Heart left ventricle (tissue), 16 donors: ENCODE data around the gene WDR82. TPM values are rescaled to one million over a fixed set of nuclear protein-coding genes. Genes with fewer than 3 reads are reported as not detected.

ENCODE experiments used
- ATAC-seq, 4 donors: fragments of 200-7000 bp; cut with Tn5 transposase; one replicate each; pipeline ENCODE4 v1.9.1; 2020 to 2022; ENCODE audit warnings: moderate library complexity in 4 of 4, mild to moderate bottlenecking in 3 of 4, moderate number of reproducible peaks in 1 of 4
- DNase-seq, 5 donors: peaks; one replicate each; pipeline ENCODE4 v3.0.0-alpha.2; 2020
- H3K27ac ChIP-seq, 12 donors: fragments of 200-600 bp; sonication (generic) in 4 of 12; one replicate each; pipeline versions ENCODE4 v1.5.0 to v1.8.0; 2016 to 2022; ENCODE audit warnings: mild to moderate bottlenecking in 2 of 12
- H3K27me3 ChIP-seq, 9 donors: fragments of 200-600 bp; sonication (generic) in 2 of 9; one replicate each; pipeline versions ENCODE4 v1.5.1 to v1.8.0; 2016 to 2022; ENCODE audit warnings: mild to moderate bottlenecking in 3 of 9
- H3K36me3 ChIP-seq, 9 donors: fragments of 200-600 bp; sonication (generic) in 2 of 9; one replicate each; pipeline versions ENCODE4 v1.5.0 to v1.8.0; 2018 to 2022; ENCODE audit warnings: mild to moderate bottlenecking in 2 of 9
- H3K4me1 ChIP-seq, 12 donors: fragments of 200-600 bp; sonication (generic) in 4 of 12; one replicate each; pipeline versions ENCODE4 v1.5.0 to v1.8.0; 2016 to 2022; ENCODE audit warnings: mild to moderate bottlenecking in 3 of 12
- H3K4me3 ChIP-seq, 12 donors: fragments of 200-600 bp; sonication (generic) in 4 of 12; one replicate each; pipeline versions ENCODE4 v1.5.0 to v1.8.0; 2017 to 2022; ENCODE audit warnings: mild to moderate bottlenecking in 9 of 12, moderate library complexity in 4 of 12
- H3K9me3 ChIP-seq, 12 donors: fragments of 200-600 bp; sonication (generic) in 4 of 12; one replicate each; pipeline versions ENCODE4 v1.5.0 to v1.8.0; 2016 to 2022; ENCODE audit warnings: mild to moderate bottlenecking in 1 of 12
- POLR2A ChIP-seq, 2 donors: fragments of 450-650 bp; IDR thresholded peaks; one replicate each; pipeline ENCODE4 v1.6.1; 2017; ENCODE audit warnings: antibody characterized with exemption in 2 of 2, mild to moderate bottlenecking in 2 of 2, moderate library complexity in 2 of 2
- WGBS, 4 donors: extraction: QIAGEN DNeasy Blood & Tissue Kit in 2 of 4; methylation state at CpG; one replicate each; pipeline versions ENCODE4 v1.1.5 to v1.1.7; 2013 to 2018; 5-methylcytosine and 5-hydroxymethylcytosine counted together
- intact Hi-C, 10 donors: fragments of 100-400 bp; cut with DNase I; formaldehyde crosslinking; loops; one replicate each; pipeline versions ENCODE4 v1.11.1 to v1.14.2; 2022
- polyA plus RNA-seq, 2 donors: library from polyadenylated mRNA; stranded (reverse); fragments of 200-250 nt; gene quantifications; one replicate each; pipeline ENCODE4 v1.2.3, GENCODE V29; 2013
- total RNA-seq, 9 donors: library from RNA; depleted of rRNA in 2 of 9; stranded (reverse); fragments of >200 nt in 2 of 9; fragmentation: NEBNext Ultra II Directional in 3 of 9; extraction: Animal tissue kit (Norgen Biotek cat#: 25700) in 3 of 9; gene quantifications; one replicate each; pipeline versions ENCODE4 v1.1.0 to v1.2.4, GENCODE V29; 2016 to 2023
- TF ChIP-seq, protein P1 (sequence below), 12 donors: fragments of 200-600 bp; sonication (generic) in 4 of 12; IDR thresholded peaks; one replicate each; pipeline versions ENCODE4 v1.5.0 to v1.8.0; 2018 to 2022; ENCODE audit warnings: antibody characterized with exemption in 12 of 12, mild to moderate bottlenecking in 5 of 12
- donor health status: ischemic (EF 13 %, LVEDD 7.1; RV severe dilation, severe dysfunction).
- donor health status: healthy with polysubstance abuse.
- donor health status: DM: no; HTN: yes; CAD: no.
- donor health status: DM: no; HTN: no; CAD: no.
- donor health status: ischemic (EF 25% LVEDD 6.9; RV normal size, moderate dysfunction).
- donor health status: ischemic (EF 25% LVEDD 5.7; RV mildly dilated, moderate dysfunction).
- donor health status: healthy.
- donor health status: DM: yes; HTN: yes; CAD: no.
- donor health status: ischemic (EF 35%, LVEDD 5.7; RV mildly dilated, moderate dysfunction).
- donor health status: nonischemic (EF 11% LVEDD 7.7; RV severe dilation, severe dysfunction).
- donor health status: DM: yes; HTN: yes; CAD: no.
- donor health status: PGD.
- donor health status: ischemic (EF 29% LVEDD 5.4; RV normal size, mild dysfunction).
- donor health status: nonischemic (EF 23%, LVEDD 6.1; RV moderate dilation, normal function).

The WDR82 gene
- total and polyA plus RNA-seq, 11 donors, result 24.7 to 73.6 (median 61.2) TPM

DNA sequence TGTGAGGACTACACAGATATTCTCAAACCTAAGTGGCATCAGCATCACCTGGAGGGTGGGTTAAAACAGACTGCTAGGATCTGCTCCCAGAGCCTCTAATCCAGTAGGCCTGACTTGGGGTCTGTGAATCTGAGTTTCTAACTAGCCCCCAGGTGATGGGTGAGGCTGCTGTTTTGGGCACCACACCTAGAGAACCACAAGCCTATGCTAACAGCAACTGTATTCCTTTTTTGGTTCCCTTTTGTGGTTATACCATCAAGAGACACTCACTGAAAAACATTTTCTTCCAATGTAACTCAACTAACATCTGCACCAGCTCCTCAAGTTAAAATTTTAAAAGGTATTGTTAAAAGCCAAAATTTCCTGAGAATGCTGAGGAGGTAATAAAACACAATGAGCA is 16.0 kb downstream of the WDR82 start:
- no peak overlapping the region for H3K4me3 ChIP-seq
- H3K9me3 ChIP-seq, result no peaks in the 10 kb centered on the region
- ATAC-seq (no peak), DNase-seq (no peak)
- TF ChIP-seq, protein P1, sequence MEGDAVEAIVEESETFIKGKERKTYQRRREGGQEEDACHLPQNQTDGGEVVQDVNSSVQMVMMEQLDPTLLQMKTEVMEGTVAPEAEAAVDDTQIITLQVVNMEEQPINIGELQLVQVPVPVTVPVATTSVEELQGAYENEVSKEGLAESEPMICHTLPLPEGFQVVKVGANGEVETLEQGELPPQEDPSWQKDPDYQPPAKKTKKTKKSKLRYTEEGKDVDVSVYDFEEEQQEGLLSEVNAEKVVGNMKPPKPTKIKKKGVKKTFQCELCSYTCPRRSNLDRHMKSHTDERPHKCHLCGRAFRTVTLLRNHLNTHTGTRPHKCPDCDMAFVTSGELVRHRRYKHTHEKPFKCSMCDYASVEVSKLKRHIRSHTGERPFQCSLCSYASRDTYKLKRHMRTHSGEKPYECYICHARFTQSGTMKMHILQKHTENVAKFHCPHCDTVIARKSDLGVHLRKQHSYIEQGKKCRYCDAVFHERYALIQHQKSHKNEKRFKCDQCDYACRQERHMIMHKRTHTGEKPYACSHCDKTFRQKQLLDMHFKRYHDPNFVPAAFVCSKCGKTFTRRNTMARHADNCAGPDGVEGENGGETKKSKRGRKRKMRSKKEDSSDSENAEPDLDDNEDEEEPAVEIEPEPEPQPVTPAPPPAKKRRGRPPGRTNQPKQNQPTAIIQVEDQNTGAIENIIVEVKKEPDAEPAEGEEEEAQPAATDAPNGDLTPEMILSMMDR (IDR thresholded peaks at IDR 0.05), result no peak
- no peak for TF ChIP-seq POLR2A (IDR thresholded peaks at IDR 0.05)
- intact Hi-C loops, result no loop called here
- peaks cover 0 to 9% (median 0%) of the 10 kb centered on the region in 12 donors for H3K4me1 ChIP-seq
- peaks cover 10 to 100% (median 100%) of the 10 kb centered on the region in 9 donors for H3K36me3 ChIP-seq
- H3K27me3 ChIP-seq, result no peaks in the 10 kb centered on the region
- H3K27ac ChIP-seq, result no peak overlapping the region

DNA sequence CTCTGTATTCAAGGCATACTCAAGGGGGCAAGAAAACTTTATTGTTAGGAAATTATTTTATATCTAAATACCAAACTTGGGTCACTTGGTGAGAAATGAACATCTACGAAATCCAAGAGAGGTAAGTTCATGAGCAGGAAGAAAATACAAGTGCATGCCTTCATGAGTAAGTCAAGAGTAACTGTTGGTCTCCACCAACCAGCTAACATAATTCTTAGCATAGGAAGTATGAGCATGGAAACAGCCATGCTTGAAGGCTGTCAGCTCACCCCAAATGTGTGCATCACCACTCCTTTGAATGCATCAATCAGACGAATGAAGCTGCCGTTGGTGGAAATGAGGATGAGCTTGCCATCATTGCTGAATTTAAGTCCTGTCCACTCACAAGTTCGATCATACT is 19.0 kb downstream of the WDR82 start:
- intact Hi-C loops, result no loop called here
- no peak for TF ChIP-seq POLR2A (IDR thresholded peaks at IDR 0.05)
- TF ChIP-seq, protein P1 (IDR thresholded peaks at IDR 0.05), result no peak
- H3K4me3 ChIP-seq, result no peak overlapping the region
- DNase-seq, result no peak
- peaks cover 0 to 31% (median 0%) of the 10 kb centered on the region in 12 donors for H3K4me1 ChIP-seq
- H3K27ac ChIP-seq, result peak overlapping the region in 1 of 12 donors; percentile 17
- WGBS, 4 donors, result 86 to 92% (median 88%) methylated on average over 4 of the region's 4 CpGs
- no peak for ATAC-seq
- no peaks in the 10 kb centered on the region for H3K9me3 ChIP-seq
- no peaks in the 10 kb centered on the region for H3K27me3 ChIP-seq
- peaks cover 10 to 100% (median 100%) of the 10 kb centered on the region in 9 donors for H3K36me3 ChIP-seq

DNA sequence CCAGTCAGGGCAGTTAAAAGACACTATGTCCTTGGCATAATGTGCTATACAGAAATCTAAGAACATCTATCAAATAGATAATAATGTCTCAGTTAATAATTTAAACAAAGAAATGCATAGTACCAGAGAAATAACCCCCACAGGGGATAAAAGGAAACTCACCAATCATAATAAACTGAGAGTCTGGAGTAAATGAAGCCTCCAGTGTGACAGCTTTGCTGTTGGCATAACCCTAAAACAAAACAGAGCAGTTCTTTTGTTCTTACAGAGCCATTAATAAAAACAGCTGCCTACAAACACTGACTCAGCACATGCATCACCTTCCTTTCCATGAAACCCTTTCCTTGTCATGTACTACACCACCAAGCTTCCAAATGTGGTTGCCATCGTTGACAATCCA is 19.4 kb downstream of the WDR82 start:
- ATAC-seq, result no peak
- WGBS, 4 donors, result 70 to 78% (median 75%) methylated on average over 1 of the region's 1 CpG

DNA sequence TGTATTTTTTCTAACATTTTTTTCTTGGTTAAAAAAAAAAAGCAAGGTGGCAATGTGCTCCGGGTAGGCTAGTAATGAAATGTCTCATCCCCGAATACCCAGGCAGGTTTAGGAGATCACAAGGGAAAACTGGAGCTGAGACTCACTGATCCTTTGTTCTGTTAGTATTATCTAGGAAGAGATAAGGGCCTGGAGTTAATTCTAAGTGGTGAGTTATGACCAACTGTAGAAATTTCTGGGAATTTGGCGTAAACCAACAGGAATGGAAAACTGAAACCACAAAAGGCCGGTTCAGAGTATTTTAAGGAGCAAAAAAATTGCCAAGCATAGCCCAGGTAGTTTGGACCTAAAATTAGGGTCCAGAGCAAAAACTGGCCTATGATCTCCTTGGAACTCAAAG is 20.5 kb downstream of the WDR82 start:
- DNase-seq (no peak), ATAC-seq (no peak)
- intact Hi-C loops, result no loop called here
- peaks cover 10 to 100% (median 100%) of the 10 kb centered on the region in 9 donors for H3K36me3 ChIP-seq
- H3K27ac ChIP-seq, result no peak overlapping the region
- no peaks in the 10 kb centered on the region for H3K9me3 ChIP-seq
- H3K27me3 ChIP-seq, result no peaks in the 10 kb centered on the region
- 85 to 86% (median 85%) methylated on average over 4 of the region's 4 CpGs for WGBS, 4 donors
- H3K4me3 ChIP-seq, result no peak overlapping the region
- TF ChIP-seq, protein P1 (IDR thresholded peaks at IDR 0.05), result no peak
- TF ChIP-seq POLR2A (IDR thresholded peaks at IDR 0.05), result no peak
- H3K4me1 ChIP-seq, result peaks cover 0 to 42% (median 0%) of the 10 kb centered on the region in 12 donors

More for the DNA sequence above, 19.4 kb downstream of the WDR82 start:
- peaks cover 10 to 100% (median 100%) of the 10 kb centered on the region in 9 donors for H3K36me3 ChIP-seq
- H3K9me3 ChIP-seq, result no peaks in the 10 kb centered on the region
- no peaks in the 10 kb centered on the region for H3K27me3 ChIP-seq
- TF ChIP-seq POLR2A (IDR thresholded peaks at IDR 0.05), result no peak
- TF ChIP-seq, protein P1 (IDR thresholded peaks at IDR 0.05), result no peak
- H3K4me3 ChIP-seq, result no peak overlapping the region
- intact Hi-C loops, result no loop called here
- H3K4me1 ChIP-seq, result peaks cover 0 to 35% (median 0%) of the 10 kb centered on the region in 12 donors
- DNase-seq, result no peak
- peak overlapping the region in 1 of 12 donors; percentile 17 for H3K27ac ChIP-seq
